ENCODE measurements around the gene PRR5. TPM values are rescaled to one million over a fixed set of nuclear protein-coding genes. Genes with fewer than 3 reads are reported as not detected.

The PRR5 gene
- total and polyA plus RNA-seq, 2 experiments from 2014 or later = 15.3 to 31.4 TPM

DNA sequence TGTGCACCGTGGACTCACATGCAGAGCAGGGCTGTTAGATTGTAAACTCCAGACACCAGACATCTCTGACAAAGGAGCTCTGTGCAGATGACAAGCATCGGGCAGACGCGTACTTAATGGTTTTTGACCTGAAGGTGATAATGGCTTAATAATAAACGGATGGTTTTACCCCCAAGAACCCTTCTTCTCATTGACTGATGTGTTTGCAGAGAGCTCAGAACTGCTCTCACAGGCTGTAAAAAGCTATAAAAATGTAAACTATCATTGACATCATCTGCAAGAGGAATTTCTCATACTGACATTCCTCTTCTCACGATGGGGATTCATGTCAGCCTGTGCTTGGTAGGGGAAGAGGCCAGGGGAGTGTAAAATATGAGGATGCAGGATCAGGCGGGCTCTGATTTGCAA lies 41.8 kb downstream of the PRR5 start (continued):
- TF ChIP-seq, protein P1, sequence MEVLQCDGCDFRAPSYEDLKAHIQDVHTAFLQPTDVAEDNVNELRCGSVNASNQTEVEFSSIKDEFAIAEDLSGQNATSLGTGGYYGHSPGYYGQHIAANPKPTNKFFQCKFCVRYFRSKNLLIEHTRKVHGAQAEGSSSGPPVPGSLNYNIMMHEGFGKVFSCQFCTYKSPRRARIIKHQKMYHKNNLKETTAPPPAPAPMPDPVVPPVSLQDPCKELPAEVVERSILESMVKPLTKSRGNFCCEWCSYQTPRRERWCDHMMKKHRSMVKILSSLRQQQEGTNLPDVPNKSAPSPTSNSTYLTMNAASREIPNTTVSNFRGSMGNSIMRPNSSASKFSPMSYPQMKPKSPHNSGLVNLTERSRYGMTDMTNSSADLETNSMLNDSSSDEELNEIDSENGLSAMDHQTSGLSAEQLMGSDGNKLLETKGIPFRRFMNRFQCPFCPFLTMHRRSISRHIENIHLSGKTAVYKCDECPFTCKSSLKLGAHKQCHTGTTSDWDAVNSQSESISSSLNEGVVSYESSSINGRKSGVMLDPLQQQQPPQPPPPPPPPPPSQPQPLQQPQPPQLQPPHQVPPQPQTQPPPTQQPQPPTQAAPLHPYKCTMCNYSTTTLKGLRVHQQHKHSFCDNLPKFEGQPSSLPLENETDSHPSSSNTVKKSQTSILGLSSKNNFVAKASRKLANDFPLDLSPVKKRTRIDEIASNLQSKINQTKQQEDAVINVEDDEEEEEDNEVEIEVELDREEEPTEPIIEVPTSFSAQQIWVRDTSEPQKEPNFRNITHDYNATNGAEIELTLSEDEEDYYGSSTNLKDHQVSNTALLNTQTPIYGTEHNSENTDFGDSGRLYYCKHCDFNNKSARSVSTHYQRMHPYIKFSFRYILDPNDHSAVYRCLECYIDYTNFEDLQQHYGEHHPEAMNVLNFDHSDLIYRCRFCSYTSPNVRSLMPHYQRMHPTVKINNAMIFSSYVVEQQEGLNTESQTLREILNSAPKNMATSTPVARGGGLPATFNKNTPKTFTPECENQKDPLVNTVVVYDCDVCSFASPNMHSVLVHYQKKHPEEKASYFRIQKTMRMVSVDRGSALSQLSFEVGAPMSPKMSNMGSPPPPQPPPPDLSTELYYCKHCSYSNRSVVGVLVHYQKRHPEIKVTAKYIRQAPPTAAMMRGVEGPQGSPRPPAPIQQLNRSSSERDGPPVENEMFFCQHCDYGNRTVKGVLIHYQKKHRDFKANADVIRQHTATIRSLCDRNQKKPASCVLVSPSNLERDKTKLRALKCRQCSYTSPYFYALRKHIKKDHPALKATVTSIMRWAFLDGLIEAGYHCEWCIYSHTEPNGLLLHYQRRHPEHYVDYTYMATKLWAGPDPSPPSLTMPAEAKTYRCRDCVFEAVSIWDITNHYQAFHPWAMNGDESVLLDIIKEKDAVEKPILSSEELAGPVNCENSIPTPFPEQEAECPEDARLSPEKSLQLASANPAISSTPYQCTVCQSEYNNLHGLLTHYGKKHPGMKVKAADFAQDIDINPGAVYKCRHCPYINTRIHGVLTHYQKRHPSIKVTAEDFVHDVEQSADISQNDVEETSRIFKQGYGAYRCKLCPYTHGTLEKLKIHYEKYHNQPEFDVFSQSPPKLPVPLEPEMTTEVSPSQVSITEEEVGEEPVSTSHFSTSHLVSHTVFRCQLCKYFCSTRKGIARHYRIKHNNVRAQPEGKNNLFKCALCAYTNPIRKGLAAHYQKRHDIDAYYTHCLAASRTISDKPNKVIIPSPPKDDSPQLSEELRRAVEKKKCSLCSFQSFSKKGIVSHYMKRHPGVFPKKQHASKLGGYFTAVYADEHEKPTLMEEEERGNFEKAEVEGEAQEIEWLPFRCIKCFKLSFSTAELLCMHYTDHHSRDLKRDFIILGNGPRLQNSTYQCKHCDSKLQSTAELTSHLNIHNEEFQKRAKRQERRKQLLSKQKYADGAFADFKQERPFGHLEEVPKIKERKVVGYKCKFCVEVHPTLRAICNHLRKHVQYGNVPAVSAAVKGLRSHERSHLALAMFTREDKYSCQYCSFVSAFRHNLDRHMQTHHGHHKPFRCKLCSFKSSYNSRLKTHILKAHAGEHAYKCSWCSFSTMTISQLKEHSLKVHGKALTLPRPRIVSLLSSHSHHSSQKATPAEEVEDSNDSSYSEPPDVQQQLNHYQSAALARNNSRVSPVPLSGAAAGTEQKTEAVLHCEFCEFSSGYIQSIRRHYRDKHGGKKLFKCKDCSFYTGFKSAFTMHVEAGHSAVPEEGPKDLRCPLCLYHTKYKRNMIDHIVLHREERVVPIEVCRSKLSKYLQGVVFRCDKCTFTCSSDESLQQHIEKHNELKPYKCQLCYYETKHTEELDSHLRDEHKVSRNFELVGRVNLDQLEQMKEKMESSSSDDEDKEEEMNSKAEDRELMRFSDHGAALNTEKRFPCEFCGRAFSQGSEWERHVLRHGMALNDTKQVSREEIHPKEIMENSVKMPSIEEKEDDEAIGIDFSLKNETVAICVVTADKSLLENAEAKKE (CRISPR knock-in tag; IDR thresholded peaks at IDR 0.05) = no peak
- no peak for TF ChIP-seq NANOG (IDR thresholded peaks at IDR 0.05; ENCODE audit: borderline replicate concordance)
- TF ChIP-seq, protein P2, sequence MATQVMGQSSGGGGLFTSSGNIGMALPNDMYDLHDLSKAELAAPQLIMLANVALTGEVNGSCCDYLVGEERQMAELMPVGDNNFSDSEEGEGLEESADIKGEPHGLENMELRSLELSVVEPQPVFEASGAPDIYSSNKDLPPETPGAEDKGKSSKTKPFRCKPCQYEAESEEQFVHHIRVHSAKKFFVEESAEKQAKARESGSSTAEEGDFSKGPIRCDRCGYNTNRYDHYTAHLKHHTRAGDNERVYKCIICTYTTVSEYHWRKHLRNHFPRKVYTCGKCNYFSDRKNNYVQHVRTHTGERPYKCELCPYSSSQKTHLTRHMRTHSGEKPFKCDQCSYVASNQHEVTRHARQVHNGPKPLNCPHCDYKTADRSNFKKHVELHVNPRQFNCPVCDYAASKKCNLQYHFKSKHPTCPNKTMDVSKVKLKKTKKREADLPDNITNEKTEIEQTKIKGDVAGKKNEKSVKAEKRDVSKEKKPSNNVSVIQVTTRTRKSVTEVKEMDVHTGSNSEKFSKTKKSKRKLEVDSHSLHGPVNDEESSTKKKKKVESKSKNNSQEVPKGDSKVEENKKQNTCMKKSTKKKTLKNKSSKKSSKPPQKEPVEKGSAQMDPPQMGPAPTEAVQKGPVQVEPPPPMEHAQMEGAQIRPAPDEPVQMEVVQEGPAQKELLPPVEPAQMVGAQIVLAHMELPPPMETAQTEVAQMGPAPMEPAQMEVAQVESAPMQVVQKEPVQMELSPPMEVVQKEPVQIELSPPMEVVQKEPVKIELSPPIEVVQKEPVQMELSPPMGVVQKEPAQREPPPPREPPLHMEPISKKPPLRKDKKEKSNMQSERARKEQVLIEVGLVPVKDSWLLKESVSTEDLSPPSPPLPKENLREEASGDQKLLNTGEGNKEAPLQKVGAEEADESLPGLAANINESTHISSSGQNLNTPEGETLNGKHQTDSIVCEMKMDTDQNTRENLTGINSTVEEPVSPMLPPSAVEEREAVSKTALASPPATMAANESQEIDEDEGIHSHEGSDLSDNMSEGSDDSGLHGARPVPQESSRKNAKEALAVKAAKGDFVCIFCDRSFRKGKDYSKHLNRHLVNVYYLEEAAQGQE (IDR thresholded peaks at IDR 0.05; ENCODE audit: unreplicated experiment) = no peak
- TF ChIP-seq STAT1 (IDR thresholded peaks at IDR 0.05; ENCODE audit: unreplicated experiment) = no peak
- TF ChIP-seq EZH2phosphoT487 (IDR thresholded peaks at IDR 0.05; ENCODE audit: unreplicated experiment) = no peak
- TF ChIP-seq, protein P3, sequence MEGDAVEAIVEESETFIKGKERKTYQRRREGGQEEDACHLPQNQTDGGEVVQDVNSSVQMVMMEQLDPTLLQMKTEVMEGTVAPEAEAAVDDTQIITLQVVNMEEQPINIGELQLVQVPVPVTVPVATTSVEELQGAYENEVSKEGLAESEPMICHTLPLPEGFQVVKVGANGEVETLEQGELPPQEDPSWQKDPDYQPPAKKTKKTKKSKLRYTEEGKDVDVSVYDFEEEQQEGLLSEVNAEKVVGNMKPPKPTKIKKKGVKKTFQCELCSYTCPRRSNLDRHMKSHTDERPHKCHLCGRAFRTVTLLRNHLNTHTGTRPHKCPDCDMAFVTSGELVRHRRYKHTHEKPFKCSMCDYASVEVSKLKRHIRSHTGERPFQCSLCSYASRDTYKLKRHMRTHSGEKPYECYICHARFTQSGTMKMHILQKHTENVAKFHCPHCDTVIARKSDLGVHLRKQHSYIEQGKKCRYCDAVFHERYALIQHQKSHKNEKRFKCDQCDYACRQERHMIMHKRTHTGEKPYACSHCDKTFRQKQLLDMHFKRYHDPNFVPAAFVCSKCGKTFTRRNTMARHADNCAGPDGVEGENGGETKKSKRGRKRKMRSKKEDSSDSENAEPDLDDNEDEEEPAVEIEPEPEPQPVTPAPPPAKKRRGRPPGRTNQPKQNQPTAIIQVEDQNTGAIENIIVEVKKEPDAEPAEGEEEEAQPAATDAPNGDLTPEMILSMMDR (conservative IDR thresholded peaks at IDR 0.05; ENCODE audit: low read depth in 2 of 2) = no peak
- TF ChIP-seq POLR2AphosphoS5 (IDR thresholded peaks at IDR 0.05; ENCODE audit: low read depth) = no peak
- TF ChIP-seq JUNB (IDR thresholded peaks at IDR 0.05; ENCODE audit: unreplicated experiment) = no peak

Measured in GM23338 (cell line).